WTC11 (cell line): ENCODE measurements around the gene SLC15A1. TPM values are rescaled to one million over a fixed set of nuclear protein-coding genes. Genes with fewer than 3 reads are reported as not detected.

ENCODE experiments used
- ATAC-seq: fragments of 200-7000 bp; cut with Tn5 transposase; 2 replicates; pipeline ENCODE4 v1.10.0; 2021; ENCODE audit warnings: mild to moderate bottlenecking, moderate library complexity
- CTCF ChIA-PET: fragments of 300-600 bp; sonication (Branson Sonifier 250); formaldehyde crosslinking; loops from one replicate; lab custom pipeline; 2021; ENCODE audit warnings: antibody characterized with exemption; lab: Charles Lee
- POLR2A ChIA-PET: fragments of 350-600 bp; sonication (Branson Sonifier 250); formaldehyde crosslinking; loops from one replicate; lab custom pipeline; 2021; ENCODE audit warnings: antibody characterized with exemption; lab: Charles Lee
- DNase-seq: peaks from one replicate; pipeline ENCODE4 v3.0.0; 2021; ENCODE audit warnings: low spot score
- H3K27ac Mint-ChIP-seq: 2 replicates; pipeline ENCODE4 v1.8.0; 2021; ENCODE audit warnings: mixed read lengths
- H3K27me3 Mint-ChIP-seq: 2 replicates; pipeline ENCODE4 v1.8.0; 2021; ENCODE audit warnings: low read depth, mild to moderate bottlenecking, moderate library complexity, mixed read lengths
- H3K36me3 Mint-ChIP-seq: 2 replicates; pipeline ENCODE4 v1.8.0; 2021; ENCODE audit warnings: mixed read lengths
- H3K4me1 Mint-ChIP-seq: 2 replicates; pipeline ENCODE4 v1.8.0; 2022; ENCODE audit warnings: mixed read lengths
- H3K4me3 Mint-ChIP-seq: 2 replicates; pipeline ENCODE4 v1.8.0; 2021; ENCODE audit warnings: mild to moderate bottlenecking, moderate library complexity, mixed read lengths
- H3K9me3 Mint-ChIP-seq: 2 replicates; pipeline ENCODE4 v1.8.0; 2021; ENCODE audit warnings: mixed read lengths
- CREM ChIP-seq: sonication (generic); formaldehyde crosslinking; IDR thresholded peaks from 2 replicates; pipeline ENCODE4 v1.8.1; 2022; ENCODE audit warnings: mild to moderate bottlenecking, missing genetic modification reagents, moderate library complexity
- ELF4 ChIP-seq: sonication (generic); formaldehyde crosslinking; IDR thresholded peaks from 2 replicates; pipeline ENCODE4 v1.8.1; 2022; ENCODE audit warnings: low read depth, mild to moderate bottlenecking, moderate library complexity, missing genetic modification reagents
- ESRRA ChIP-seq: sonication (generic); formaldehyde crosslinking; IDR thresholded peaks from 2 replicates; pipeline ENCODE4 v1.8.1; 2022; ENCODE audit warnings: mild to moderate bottlenecking, missing genetic modification reagents, borderline replicate concordance
- ETV6 ChIP-seq: sonication (generic); formaldehyde crosslinking; IDR thresholded peaks from 2 replicates; pipeline ENCODE4 v1.8.1; 2022; ENCODE audit warnings: mild to moderate bottlenecking, missing genetic modification reagents
- FOXJ3 ChIP-seq: sonication (generic); formaldehyde crosslinking; IDR thresholded peaks from 2 replicates; pipeline ENCODE4 v1.9.0; 2021; ENCODE audit warnings: missing genetic modification reagents, mild to moderate bottlenecking, borderline replicate concordance
- MXD4 ChIP-seq: fragments of 250-450 bp; sonication (Bioruptor Pico); IDR thresholded peaks from 2 replicates; pipeline ENCODE4 v1.8.0; 2021; ENCODE audit warnings: mild to moderate bottlenecking, moderate library complexity, borderline replicate concordance
- NFATC4 ChIP-seq: fragments of 250-450 bp; sonication (Bioruptor Pico); IDR thresholded peaks from 2 replicates; pipeline ENCODE4 v1.9.0; 2021; ENCODE audit warnings: mild to moderate bottlenecking
- NFE2L1 ChIP-seq: sonication (generic); formaldehyde crosslinking; IDR thresholded peaks from 2 replicates; pipeline ENCODE4 v1.8.1; 2023; ENCODE audit warnings: missing genetic modification reagents
- NR2C2 ChIP-seq: sonication (generic); formaldehyde crosslinking; IDR thresholded peaks from 2 replicates; pipeline ENCODE4 v1.8.0; 2022; ENCODE audit warnings: mild to moderate bottlenecking, missing genetic modification reagents
- SMAD3 ChIP-seq: sonication (generic); formaldehyde crosslinking; IDR thresholded peaks from 2 replicates; pipeline ENCODE4 v1.8.0; 2022; ENCODE audit warnings: missing genetic modification reagents, mild to moderate bottlenecking, borderline replicate concordance
- TCF7 ChIP-seq: sonication (generic); formaldehyde crosslinking; IDR thresholded peaks from 2 replicates; pipeline ENCODE4 v1.8.0; 2022; ENCODE audit warnings: mild to moderate bottlenecking, low read depth, missing genetic modification reagents, moderate library complexity
- total RNA-seq: library from RNA; stranded (reverse); gene quantifications from 3 replicates; pipeline ENCODE4 v1.2.3, GENCODE V29; 2021
- TF ChIP-seq, protein P1 (sequence below): sonication (generic); formaldehyde crosslinking; IDR thresholded peaks from 2 replicates; pipeline ENCODE4 v1.8.0; 2022; ENCODE audit warnings: mild to moderate bottlenecking, missing genetic modification reagents
- TF ChIP-seq, protein P2 (sequence below): fragments of 250-450 bp; sonication (Bioruptor Pico); IDR thresholded peaks from 2 replicates; pipeline ENCODE4 v1.9.0; 2021; ENCODE audit warnings: mild to moderate bottlenecking
- TF ChIP-seq, protein P3 (sequence below): sonication (generic); formaldehyde crosslinking; IDR thresholded peaks from 2 replicates; pipeline ENCODE4 v1.8.1; 2023; ENCODE audit warnings: mild to moderate bottlenecking, missing genetic modification reagents
- TF ChIP-seq, protein P4 (sequence below): fragments of 250-450 bp; sonication (Bioruptor Pico); IDR thresholded peaks from 2 replicates; pipeline ENCODE4 v1.9.0; 2021; ENCODE audit warnings: mild to moderate bottlenecking, borderline replicate concordance
- TF ChIP-seq, protein P5 (sequence below): sonication (generic); formaldehyde crosslinking; IDR thresholded peaks from 2 replicates; pipeline ENCODE4 v1.8.1; 2023; ENCODE audit warnings: mild to moderate bottlenecking, missing genetic modification reagents

Gene SLC15A1
- total RNA-seq, 1 experiment from 2014 or later: 2.3 TPM

DNA sequence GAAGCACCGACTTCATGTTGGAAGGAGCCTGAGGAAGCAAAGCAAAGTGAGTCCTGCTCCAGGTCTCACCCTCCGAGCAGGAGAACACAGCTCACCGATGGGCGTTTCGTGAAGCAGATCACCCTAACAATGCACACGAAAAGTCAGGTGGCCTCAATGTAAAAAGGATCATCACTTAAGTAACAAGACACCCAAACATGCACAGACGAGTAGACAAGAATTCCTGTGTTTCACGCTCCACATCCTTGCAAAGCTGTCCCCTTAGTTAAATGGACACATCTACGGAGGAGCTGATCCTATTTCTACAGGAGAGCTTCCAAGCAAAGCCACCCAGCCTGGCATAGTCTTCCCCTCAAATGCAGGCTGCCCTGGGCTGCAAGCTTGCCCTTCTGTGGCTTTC is 66.2 kb downstream of the SLC15A1 start:
- Mint-ChIP-seq H3K4me1 (peaks cover 48% of the 10 kb centered on the region), H3K4me3 (no peak overlapping the region), H3K9me3 (no peaks in the 10 kb centered on the region; the same call in 1 of the 2 replicates), H3K27ac (no peak overlapping the region), H3K27me3 (no peaks in the 10 kb centered on the region), H3K36me3 (no peaks in the 10 kb centered on the region)
- TF ChIP-seq NFATC4 (CRISPR knock-in tag): no peak
- TF ChIP-seq, protein P1, sequence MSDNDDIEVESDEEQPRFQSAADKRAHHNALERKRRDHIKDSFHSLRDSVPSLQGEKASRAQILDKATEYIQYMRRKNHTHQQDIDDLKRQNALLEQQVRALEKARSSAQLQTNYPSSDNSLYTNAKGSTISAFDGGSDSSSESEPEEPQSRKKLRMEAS (CRISPR knock-in tag): no peak
- TF ChIP-seq, protein P2, sequence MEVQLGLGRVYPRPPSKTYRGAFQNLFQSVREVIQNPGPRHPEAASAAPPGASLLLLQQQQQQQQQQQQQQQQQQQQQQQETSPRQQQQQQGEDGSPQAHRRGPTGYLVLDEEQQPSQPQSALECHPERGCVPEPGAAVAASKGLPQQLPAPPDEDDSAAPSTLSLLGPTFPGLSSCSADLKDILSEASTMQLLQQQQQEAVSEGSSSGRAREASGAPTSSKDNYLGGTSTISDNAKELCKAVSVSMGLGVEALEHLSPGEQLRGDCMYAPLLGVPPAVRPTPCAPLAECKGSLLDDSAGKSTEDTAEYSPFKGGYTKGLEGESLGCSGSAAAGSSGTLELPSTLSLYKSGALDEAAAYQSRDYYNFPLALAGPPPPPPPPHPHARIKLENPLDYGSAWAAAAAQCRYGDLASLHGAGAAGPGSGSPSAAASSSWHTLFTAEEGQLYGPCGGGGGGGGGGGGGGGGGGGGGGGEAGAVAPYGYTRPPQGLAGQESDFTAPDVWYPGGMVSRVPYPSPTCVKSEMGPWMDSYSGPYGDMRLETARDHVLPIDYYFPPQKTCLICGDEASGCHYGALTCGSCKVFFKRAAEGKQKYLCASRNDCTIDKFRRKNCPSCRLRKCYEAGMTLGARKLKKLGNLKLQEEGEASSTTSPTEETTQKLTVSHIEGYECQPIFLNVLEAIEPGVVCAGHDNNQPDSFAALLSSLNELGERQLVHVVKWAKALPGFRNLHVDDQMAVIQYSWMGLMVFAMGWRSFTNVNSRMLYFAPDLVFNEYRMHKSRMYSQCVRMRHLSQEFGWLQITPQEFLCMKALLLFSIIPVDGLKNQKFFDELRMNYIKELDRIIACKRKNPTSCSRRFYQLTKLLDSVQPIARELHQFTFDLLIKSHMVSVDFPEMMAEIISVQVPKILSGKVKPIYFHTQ (CRISPR knock-in tag): no peak
- TF ChIP-seq NFE2L1 (CRISPR knock-in tag): no peak
- no peak for TF ChIP-seq MXD4 (CRISPR knock-in tag)
- TF ChIP-seq, protein P3, sequence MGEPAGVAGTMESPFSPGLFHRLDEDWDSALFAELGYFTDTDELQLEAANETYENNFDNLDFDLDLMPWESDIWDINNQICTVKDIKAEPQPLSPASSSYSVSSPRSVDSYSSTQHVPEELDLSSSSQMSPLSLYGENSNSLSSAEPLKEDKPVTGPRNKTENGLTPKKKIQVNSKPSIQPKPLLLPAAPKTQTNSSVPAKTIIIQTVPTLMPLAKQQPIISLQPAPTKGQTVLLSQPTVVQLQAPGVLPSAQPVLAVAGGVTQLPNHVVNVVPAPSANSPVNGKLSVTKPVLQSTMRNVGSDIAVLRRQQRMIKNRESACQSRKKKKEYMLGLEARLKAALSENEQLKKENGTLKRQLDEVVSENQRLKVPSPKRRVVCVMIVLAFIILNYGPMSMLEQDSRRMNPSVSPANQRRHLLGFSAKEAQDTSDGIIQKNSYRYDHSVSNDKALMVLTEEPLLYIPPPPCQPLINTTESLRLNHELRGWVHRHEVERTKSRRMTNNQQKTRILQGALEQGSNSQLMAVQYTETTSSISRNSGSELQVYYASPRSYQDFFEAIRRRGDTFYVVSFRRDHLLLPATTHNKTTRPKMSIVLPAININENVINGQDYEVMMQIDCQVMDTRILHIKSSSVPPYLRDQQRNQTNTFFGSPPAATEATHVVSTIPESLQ (CRISPR knock-in tag): no peak
- TF ChIP-seq, protein P4, sequence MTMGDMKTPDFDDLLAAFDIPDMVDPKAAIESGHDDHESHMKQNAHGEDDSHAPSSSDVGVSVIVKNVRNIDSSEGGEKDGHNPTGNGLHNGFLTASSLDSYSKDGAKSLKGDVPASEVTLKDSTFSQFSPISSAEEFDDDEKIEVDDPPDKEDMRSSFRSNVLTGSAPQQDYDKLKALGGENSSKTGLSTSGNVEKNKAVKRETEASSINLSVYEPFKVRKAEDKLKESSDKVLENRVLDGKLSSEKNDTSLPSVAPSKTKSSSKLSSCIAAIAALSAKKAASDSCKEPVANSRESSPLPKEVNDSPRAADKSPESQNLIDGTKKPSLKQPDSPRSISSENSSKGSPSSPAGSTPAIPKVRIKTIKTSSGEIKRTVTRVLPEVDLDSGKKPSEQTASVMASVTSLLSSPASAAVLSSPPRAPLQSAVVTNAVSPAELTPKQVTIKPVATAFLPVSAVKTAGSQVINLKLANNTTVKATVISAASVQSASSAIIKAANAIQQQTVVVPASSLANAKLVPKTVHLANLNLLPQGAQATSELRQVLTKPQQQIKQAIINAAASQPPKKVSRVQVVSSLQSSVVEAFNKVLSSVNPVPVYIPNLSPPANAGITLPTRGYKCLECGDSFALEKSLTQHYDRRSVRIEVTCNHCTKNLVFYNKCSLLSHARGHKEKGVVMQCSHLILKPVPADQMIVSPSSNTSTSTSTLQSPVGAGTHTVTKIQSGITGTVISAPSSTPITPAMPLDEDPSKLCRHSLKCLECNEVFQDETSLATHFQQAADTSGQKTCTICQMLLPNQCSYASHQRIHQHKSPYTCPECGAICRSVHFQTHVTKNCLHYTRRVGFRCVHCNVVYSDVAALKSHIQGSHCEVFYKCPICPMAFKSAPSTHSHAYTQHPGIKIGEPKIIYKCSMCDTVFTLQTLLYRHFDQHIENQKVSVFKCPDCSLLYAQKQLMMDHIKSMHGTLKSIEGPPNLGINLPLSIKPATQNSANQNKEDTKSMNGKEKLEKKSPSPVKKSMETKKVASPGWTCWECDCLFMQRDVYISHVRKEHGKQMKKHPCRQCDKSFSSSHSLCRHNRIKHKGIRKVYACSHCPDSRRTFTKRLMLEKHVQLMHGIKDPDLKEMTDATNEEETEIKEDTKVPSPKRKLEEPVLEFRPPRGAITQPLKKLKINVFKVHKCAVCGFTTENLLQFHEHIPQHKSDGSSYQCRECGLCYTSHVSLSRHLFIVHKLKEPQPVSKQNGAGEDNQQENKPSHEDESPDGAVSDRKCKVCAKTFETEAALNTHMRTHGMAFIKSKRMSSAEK (CRISPR knock-in tag): no peak
- TF ChIP-seq SMAD3 (CRISPR knock-in tag): no peak
- TF ChIP-seq ESRRA: no peak
- no peak for TF ChIP-seq ELF4
- no peak for TF ChIP-seq NR2C2 (CRISPR knock-in tag)
- TF ChIP-seq TCF7 (CRISPR knock-in tag): no peak
- TF ChIP-seq, protein P5, sequence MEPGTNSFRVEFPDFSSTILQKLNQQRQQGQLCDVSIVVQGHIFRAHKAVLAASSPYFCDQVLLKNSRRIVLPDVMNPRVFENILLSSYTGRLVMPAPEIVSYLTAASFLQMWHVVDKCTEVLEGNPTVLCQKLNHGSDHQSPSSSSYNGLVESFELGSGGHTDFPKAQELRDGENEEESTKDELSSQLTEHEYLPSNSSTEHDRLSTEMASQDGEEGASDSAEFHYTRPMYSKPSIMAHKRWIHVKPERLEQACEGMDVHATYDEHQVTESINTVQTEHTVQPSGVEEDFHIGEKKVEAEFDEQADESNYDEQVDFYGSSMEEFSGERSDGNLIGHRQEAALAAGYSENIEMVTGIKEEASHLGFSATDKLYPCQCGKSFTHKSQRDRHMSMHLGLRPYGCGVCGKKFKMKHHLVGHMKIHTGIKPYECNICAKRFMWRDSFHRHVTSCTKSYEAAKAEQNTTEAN (CRISPR knock-in tag): no peak
- TF ChIP-seq FOXJ3 (CRISPR knock-in tag): no peak
- TF ChIP-seq ETV6 (CRISPR knock-in tag): no peak
- no peak for TF ChIP-seq CREM
- ChIA-PET POLR2A (no interaction called here), CTCF (interaction anchor here (0.5 to 2.9 kb wide), 7 partner anchors 13 to 241 kb away, joined by 3 to 20 read pairs (median 5); no protein-coding TSS in a partner anchor)
- DNase-seq (no peak), ATAC-seq (no peak)
